ENCODE measurements around the gene NCF2.

The NCF2 gene

DNA sequence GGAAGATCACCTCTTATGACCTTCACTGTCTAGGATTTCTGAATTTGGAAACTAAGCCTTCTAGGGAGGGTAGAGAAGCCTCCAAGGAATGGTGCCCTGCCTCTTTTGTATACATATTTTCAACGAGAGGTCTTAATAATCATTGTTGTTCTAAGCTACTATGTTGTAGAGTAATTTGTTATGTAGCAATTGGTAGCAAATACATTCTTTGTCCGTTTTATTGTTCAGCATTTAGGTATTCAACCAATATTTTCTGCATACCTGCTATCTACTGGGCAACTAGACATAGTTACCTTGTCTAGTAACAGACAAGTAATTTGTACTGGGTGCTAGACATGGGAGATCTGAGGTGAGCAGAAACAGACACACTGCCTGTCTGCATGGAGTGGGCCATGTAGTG, 20.8 kb upstream of the NCF2 start:
- no peak for DNase-seq (ENCODE audit: low read depth, low spot score)

DNA sequence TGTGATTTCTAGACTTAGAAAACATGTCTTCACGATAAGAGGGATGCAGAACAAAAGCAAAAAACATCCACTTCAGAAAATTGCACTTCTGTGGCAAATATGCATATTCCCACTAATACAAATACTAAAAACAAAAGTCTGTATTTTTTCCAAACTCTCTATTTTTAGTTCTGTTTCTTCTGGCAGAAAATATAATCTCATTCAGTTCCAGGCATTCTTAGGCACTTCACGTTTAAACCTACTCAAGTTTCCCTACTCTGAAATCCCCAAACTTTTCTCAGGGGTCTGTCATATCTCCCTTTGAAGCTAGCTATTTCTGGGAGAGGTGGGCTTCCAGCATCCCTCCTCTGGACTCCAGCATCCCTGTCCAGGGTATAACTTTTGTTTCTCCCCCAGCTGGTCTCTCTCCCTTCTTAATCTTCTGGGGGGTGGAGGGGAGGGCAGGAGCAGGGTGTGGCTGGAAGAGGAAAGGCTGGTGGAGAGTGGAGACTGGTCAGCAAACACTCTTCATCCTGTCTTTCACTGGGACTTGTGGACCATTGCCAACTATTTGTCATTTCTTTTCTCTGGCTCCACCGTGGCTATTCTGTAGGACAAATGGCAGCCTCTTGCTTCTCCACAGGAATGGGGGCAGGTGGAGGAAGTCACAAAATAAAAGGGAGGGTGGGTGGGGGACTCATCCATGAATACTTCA, 19.6 kb upstream of the NCF2 start:
- DNase-seq (ENCODE audit: low read depth, low spot score) = no peak

DNA sequence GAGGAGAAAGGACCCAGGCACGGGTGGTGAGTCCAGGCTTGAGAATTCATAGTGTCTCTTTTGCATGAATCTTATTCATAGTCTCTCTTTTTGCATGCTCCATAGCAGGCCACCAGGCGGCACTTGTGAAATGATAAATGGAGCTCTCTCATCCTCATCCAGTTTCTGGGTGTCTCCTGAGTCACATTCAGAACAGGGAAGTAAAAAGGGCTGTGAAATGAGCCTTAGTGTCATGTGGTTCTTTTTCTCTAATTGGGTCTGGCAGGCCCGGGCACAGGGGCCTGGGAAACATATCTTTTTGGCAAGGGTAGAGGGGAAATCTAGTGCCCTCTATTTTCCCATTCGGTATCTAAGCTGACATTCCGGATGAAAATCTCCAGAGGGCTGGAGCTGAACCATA, 19.1 kb upstream of the NCF2 start:
- DNase-seq (ENCODE audit: low read depth, low spot score) = no peak

DNA sequence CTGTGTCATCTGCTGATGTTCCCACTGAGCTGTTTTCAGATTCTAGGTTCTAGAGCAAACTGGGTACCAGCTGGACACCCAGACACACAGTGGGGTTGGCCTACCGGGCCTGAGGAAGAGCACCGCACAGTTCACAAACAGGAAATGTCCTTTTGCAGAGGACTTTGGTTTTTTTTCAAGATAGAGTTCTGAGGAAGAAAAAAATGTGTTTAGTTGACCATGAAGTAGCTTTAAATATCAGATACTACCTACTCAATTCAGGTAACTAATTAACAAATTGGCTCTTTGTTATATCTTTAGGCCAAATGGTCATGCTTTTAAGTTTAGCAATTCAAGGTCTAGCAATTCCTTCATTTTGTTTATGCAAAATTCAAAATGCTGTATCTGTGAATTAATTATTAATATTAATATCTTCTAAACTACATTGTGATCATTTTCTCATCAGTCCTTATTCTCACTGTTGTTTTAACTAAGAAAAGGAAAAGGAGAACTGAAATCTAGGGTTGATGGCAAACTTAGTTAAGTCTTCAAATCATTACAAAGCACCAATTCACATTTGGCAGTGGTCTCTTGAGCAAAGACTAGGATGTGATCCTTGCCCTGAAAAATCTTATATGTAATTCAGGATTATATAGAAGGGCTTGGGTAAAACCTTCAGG, 17.2 kb upstream of the NCF2 start:
- no peak for DNase-seq (ENCODE audit: low read depth, low spot score)

DNA sequence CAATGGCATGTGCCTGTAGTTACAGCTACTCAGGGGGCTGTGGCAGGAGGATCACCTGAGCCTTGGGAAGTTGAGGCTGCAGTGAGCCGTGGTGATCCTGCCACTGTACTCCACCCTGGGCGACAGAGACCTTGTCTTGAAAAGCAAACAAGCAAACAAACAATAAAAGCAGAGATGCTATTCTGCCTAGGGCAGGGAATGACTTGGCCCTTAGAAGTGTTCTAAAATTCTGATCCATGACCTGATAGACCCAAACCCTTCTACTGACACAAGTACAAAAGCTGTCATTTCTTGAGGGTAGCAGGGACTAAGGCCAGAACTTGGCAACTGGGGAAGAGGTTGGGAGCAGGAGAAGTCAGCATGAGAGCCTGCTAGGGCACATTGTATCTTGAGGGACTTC, 15.6 kb upstream of the NCF2 start:
- DNase-seq (ENCODE audit: low read depth, low spot score) = no peak

DNA sequence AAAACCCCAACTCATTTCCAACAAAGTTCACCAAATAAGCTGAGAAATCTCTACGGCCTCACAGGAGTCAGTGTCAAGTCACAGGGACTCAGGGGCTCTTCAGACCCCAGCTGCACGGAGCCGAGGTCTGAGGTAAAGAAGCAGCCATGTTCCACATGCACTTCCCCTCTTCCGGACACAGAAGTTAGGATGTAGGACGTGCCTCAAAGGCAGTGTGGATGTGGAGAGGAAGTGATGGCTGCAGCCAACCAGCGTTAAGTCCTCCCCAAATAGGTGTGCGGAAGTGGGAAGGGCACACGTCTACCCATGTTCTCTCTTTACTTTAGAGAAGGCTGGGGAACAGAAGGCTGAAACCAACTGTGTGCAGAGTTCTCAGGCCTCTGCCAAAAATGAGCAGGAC, 14.6 kb upstream of the NCF2 start:
- DNase-seq (ENCODE audit: low read depth, low spot score) = no peak

DNA sequence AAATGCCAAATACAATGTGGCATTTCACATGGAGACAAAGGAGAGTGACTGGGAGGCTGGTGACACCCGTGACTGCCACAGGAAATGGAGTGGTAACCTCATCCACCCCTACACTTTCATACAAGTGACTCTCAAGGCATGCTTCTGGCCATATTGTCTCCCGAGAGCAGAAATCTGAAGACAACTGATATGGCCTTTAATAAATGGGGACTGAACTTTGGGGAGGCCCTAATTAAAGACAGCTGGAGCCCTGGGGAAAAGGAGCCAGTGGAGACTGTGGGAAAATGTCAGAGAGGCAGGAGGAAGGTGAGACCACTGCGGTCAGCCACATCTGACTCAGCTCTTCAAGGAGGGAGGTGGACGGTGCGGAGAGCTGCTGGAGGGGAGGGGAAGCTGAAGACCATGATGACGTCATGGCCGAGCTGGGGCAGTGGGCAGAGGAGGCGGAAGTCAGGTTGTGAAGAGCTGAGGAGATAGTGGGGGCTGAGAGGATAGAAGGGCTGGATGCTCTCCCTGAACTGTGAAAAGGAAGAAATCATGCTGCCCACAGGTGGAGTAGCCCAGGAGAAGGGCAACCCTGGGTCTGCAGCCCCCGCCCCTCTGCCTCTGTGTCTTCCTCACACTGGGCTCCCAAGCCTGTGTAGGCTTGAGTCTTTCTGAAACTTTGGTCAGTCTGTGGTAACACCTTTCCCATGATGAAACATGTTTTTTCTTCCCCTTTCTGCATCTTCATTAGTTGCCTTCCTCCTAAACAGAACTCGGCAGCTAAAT, 14.0 kb upstream of the NCF2 start:
- DNase-seq (ENCODE audit: low read depth, low spot score) = no peak

DNA sequence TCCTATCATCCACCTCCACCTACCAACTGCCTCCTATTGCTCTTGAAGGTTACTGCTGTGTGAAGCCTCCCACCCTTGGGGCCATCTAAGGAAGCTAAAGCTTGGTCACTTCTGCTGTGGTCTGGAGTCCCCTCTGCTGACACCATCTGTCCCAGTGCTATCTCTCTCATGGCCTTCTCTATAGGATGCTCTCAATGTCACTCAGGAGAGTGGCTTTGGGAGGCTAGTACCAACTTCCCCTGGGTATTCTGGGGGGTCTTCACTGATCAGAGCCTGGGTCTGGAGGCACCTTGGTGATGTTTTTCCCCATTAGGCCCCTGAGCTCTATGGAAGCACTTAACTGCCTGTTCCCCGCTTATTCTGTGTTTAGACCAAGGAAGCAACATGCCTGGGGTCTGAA, 12.3 kb upstream of the NCF2 start:
- no peak for DNase-seq (ENCODE audit: low read depth, low spot score)

DNA sequence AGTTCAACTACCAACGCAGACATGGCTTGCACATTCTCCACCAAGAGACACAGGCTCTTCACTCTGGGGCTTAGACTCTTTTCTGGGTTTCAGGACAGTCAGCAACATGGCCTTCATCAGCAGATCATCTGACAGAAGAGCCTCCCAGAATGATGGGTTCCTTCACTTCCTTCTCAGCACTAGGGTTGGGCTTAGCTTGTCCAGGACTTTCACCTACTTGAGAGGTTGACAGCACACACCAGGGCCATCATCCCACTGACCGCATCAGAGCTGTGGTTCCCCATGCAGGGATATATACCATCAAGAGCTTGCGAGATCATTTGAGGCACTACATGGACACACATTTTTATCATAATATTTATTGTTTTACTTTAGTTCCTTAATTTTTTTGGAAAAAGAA, 10.4 kb upstream of the NCF2 start:
- DNase-seq (ENCODE audit: low read depth, low spot score) = no peak

DNA sequence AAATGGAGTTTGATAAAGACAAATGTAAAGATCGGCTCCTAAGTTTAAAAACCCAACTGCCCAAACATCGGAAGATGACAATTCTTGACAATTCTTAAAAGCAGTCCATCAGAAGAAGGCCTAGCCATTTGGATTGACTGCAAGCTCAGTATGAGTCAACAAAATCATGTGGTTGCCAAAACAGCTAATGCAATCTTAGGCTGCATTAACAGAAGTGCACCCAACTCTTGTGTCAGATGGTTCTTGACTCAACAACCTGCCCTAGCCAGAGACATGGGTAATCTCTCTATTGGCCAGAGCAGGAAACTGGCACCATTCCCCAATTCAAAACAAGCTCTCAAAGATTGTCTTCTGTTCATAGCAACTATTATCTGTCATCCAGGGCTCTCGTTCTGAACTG, 9.9 kb upstream of the NCF2 start:
- DNase-seq (ENCODE audit: low read depth, low spot score) = no peak

DNA sequence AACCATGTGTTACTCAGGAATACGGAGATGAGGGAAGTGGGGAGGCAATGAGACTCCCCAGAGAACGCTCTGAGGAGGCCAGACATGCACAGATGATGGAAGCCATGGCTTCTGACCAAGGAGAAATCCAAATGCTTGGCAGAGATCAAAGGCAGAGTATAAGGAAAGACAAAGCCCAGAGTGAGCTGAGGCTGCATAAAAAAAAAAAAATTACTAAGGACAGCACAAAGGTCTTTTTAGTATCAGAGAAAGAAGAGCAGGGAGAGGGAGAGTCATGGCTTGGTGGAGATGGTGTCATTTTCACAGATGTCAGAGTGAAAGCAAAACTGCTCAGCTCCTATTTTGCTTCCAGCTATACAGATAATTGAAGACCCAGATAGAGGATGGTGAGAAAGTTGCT, 8.1 kb upstream of the NCF2 start:
- DNase-seq (ENCODE audit: low read depth, low spot score) = no peak

DNA sequence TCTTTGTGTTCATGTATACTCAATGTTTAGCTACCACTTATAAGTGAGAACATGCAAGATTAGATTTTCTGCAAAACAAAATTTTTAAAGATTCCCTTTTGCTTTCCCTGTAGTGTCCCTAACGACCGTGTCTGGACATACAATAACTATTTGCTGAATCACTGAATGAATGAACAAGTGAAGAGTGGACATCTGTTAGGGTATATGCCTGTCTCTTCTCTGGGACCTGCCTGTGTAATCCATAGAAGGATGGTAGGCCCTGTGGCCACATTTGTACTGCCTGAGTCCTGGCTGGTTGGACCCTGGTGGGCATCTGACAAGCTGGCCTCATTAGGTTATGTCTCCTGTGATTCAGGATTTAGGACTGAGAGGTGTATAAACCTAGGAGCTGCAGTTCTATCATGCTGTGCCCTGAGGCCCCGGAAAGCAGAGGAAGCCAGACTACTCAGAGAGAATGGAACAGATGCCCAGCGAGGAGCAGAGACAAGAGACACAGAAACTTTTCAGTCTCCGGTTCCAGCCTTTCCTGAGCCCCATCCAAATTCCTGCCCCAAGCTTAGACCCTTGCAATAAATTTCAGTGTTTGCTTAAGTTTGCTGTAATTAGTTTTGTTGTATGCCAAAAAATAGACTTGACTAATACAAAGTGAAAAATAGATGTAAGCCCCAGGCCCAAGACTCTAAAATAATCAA, 7.5 kb upstream of the NCF2 start:
- DNase-seq (ENCODE audit: low read depth, low spot score) = no peak

DNA sequence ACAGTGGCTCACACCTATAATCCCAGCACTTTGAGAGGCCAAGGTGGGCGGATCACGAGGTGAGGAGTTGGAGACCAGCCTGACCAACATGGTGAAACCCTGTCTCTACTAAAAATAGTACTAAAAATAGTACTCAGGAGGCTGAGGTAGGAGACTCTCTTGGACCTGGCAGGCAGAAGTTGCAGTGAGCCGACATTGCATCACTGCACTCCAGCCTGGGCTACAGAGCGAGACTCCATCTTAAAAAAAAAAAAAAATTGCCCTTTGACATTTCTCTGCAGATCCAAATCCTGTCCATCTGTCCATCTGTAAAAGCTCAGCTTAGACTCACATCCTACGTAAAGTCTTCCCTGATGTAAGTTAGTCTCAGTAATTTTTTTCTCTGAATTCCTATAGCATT, 6.2 kb upstream of the NCF2 start:
- DNase-seq (ENCODE audit: low read depth, low spot score) = no peak

DNA sequence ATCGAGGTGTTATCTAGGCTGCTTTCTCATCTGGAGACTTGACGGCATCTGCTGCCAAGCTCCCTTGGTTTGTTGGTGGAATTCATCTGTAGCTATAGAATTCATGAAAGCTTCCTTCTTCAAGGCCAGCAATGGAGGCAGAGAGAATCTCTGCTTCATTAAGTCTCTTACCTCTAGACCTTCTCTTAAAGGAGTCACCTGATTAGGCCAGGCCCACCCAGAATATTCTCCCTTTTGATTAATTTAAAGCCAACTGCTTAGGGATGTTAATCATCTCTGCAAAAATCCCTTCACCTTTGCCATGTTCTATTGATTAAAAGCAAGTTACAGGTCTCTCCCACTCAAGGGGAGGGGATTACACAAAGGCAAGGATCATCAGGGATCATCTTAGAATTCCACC, 5.3 kb upstream of the NCF2 start:
- DNase-seq (ENCODE audit: low read depth, low spot score) = no peak

DNA sequence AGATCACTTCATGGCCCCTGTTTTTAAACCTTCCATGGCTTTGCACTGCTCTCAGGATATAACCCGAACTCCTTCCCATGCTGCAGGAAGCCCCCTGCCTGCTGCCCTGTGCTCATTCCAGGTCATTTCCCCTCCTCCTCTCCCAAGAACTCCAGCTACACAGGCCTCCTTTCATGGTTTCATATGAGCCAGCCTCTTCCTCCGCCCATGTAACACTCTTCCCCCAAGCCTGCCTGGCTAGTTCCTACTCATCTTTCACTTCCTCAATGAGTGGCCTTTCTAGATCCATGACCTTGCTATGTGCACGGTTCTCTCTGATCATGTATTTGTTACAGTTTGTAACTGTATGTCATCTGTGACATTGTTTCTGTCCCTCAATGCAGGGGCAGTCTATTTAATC, 3.1 kb upstream of the NCF2 start:
- DNase-seq (ENCODE audit: low read depth, low spot score) = no peak

DNA sequence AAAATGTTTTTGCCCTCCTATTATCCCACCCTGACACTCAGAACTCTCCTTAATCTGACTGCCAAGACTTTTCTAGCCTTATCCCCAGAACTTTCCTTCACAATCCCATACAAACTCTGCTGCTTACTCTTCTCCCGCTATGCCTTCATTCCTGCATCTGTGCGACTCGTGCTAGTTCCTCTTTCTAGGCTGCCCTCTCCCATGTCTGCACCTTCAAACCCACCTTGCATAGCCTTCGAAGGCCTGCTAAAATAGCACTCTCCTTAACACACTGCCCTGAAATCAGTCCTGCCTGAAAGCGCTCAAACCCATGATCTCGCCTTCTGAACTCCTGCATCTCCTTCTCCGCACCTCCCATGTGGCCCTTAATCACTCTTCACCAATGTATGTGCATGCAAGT, 2.5 kb upstream of the NCF2 start:
- DNase-seq (ENCODE audit: low read depth, low spot score) = no peak

DNA sequence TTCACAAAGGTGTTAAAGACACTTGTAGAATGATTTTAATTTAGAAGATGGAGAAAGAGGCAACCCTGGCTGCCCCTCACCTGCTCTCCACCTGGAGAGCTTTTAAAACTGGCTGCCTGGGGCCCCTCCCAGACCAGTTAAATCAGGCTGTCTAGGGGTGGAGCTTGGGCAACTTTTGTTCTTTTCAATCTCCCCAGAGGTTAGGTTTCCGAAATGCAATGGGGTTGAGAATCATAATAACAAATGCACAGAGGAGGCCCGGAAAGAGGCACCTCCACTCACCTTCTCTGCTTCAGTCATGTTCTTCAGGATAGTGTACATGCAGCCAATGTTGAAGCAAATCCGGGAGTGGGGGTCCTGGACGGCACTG, 400 bp downstream of the NCF2 start:
- DNase-seq (ENCODE audit: low read depth, low spot score) = no peak

DNA sequence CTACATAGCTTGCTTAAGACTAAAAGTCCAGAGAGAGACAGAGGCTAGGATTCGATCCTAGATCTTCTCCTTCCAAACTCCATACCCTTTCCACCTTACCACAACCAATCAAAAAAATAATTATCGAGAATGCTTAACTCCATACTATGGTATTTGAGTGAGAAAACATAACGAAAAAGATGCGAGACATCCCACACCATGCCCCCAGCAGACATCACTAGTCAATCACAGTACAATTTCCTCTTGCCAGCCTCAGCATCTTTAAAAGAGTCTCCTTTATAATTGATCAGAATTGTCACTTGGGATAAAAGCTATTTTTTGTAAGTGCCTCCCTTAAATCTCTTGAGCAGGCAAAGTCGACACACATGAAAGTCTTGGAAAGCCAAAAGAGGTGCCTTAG, 875 bp downstream of the NCF2 start:
- no peak for DNase-seq (ENCODE audit: low read depth, low spot score)

DNA sequence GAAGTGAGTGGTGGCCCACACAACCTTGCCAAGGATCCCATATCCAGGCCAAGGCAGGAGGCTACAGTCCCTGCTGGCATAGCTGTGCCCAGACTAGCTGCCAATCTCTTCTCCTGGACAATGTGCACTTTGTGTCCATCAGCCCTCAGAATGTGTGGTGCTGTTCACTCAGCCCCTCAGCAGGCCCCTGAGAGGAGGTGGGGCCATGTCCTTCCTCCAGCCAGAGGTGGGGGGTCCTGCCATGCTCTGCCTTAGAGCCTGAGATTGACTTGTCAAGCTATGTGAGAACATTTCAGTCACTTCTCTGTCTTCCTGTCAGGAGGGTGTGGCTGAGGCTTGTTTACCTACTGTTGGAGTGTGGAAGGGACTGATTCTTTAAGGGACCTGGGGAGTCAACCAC, 1.4 kb downstream of the NCF2 start:
- DNase-seq (ENCODE audit: low read depth, low spot score) = no peak

DNA sequence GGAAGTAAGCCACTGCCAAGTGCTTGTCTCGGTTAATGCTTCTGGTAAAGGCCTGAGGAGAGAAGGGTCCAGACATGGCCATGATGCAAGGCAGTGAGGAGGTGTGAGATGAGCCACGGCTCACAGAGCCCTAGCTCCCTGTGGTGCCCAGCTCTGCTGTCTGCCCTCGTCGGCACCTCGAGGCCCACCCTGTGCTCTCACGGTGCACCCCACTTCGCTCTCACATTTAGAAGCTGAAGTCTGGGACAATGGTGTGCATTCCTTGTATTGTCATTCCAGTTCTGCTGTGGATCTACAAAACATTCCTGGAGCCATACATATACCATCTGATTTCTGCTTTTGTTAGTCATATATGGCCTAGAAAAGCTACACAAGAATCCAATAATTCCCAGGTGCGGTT, 3.3 kb downstream of the NCF2 start:
- no peak for DNase-seq (ENCODE audit: low read depth, low spot score)

DNA sequence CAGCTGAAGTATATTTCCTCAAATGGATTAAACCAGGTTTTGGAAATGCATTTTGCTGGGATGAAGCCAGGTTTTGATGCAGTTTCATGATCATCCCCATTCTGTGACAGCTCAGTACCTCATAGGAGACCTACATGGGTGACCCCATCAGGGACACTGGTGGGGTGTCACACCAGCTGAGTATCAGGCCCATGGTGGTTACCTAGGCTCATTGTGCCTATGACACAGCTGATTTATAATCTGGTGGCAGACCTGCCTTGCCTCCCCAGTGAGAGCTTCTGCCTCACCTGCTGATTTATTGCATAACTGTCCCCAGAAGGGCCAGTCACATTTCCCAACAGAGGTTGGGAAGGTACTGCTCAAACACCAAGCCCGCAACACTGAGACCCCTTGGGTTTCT, 3.8 kb downstream of the NCF2 start:
- no peak for DNase-seq (ENCODE audit: low read depth, low spot score)

DNA sequence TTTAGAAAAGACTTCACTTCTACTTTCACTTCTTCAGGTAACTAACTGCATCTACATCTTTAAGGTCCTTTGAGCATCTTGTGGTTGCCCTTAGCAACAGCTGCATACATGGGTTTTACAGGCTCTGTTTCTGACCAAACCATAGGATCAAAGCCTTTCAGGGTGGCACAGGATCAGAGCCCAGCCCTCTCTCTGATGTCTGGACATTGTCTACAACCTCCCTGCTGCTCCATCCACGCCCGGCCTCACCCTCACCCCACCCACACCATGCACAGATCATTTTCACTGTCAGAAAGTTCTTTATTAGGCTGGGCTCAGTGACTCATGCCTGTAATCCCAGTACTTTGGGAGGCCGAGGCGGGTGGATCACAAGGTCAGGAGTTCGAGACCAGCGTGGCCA, 5.2 kb downstream of the NCF2 start:
- DNase-seq (ENCODE audit: low read depth, low spot score) = no peak

DNA sequence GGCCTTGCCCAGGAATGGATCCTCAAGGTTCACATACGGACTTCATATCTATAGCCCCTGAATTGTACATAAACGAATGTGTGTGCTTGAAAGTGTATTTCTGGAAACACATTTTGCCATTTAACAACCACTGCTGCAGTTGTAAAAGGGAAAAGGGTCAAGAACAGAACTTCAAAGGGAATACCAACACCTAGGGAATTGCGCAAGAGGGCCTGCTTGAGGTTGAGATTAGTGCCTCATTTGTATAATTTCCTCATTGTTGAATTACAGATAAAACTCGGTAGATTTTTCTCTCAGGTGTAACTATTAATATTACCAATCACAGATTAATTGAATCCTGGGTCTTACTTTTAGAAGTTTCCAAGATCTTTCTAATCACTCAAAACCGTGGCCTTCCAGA, 6.1 kb downstream of the NCF2 start:
- no peak for DNase-seq (ENCODE audit: low read depth, low spot score)

Data from iPS DF 19.7 (cell line).